Gastrocnemius medialis (tissue), 4 donors: ENCODE data around the gene ASCC1. TPM values are rescaled to one million over a fixed set of nuclear protein-coding genes. Genes with fewer than 3 reads are reported as not detected.
A peak's percentile ranks its signal among the peaks of the same experiment; 100 is the strongest.

Experiments
- ATAC-seq, 2 donors: fragments of 150-250 bp; one replicate each; pipeline ENCODE4 v1.9.1; 2016
- DNase-seq, 2 donors: peaks; one replicate each; pipeline ENCODE4 v3.0.0-alpha.2; 2019
- H3K27ac ChIP-seq, 4 donors: fragments of 200-600 bp; sonication (generic); 1 replicate in 1 of 4; 2 replicates in 3 of 4; pipeline ENCODE4 v1.5.1; 2016 to 2018; ENCODE audit warnings: mild to moderate bottlenecking in 2 of 4, moderate library complexity in 1 of 4
- H3K27me3 ChIP-seq, 3 donors: fragments of 200-600 bp; sonication (generic) in 2 of 3; 1 replicate in 1 of 3; 2 replicates in 2 of 3; pipeline versions ENCODE4 v1.5.1 to v1.6.0; 2016 to 2019; ENCODE audit warnings: mild to moderate bottlenecking in 1 of 3, moderate library complexity in 1 of 3
- H3K36me3 ChIP-seq, 2 donors: fragments of 200-600 bp; sonication (generic) in 1 of 2; one replicate each; pipeline ENCODE4 v1.5.1; 2017 to 2018
- H3K4me1 ChIP-seq, 2 donors: fragments of 200-600 bp; sonication (generic) in 1 of 2; one replicate each; pipeline ENCODE4 v1.5.1; 2016 to 2017; ENCODE audit warnings: mild to moderate bottlenecking in 2 of 2
- H3K4me3 ChIP-seq, 4 donors: fragments of 200-600 bp; sonication (generic) in 3 of 4; 1 replicate in 1 of 4; 2 replicates in 3 of 4; pipeline ENCODE4 v1.5.1; 2016 to 2019; ENCODE audit warnings: mild to moderate bottlenecking in 2 of 4
- H3K9me3 ChIP-seq, 3 donors: fragments of 200-600 bp; sonication (generic) in 2 of 3; 1 replicate in 1 of 3; 2 replicates in 2 of 3; pipeline ENCODE4 v1.5.1; 2016 to 2019
- CTCF ChIP-seq, 5 experiments: fragments of 450-650 bp in 3 of 5; fragments of 200-600 bp in 2 of 5; sonication (generic) in 2 of 5; IDR thresholded peaks in 4 of 5; conservative IDR thresholded peaks in 1 of 5; 1 replicate in 4 of 5; 2 replicates in 1 of 5; pipeline ENCODE4 v1.5.1; 2016 to 2019; ENCODE audit warnings: antibody characterized with exemption in 5 of 5, mild to moderate bottlenecking in 3 of 5, moderate library complexity in 3 of 5
- POLR2A ChIP-seq, 2 donors: fragments of 450-650 bp; IDR thresholded peaks; one replicate each; pipeline ENCODE4 v1.6.1; 2017; ENCODE audit warnings: antibody characterized with exemption in 2 of 2, mild to moderate bottlenecking in 2 of 2, moderate library complexity in 2 of 2
- in situ Hi-C, 4 donors: fragments of 200-750 bp; cut with MboI; loops; one replicate each; pipeline versions ENCODE4 v1.15.0 to v1.8.0; 2017; ENCODE audit warnings: low sequenced_read_pairs in 4 of 4
- intact Hi-C: fragments of 100-400 bp; cut with DNase I; formaldehyde crosslinking; loops from one replicate; pipeline ENCODE4 v1.15.1; 2023; ENCODE audit warnings: low total_unique reads
- total RNA-seq, 4 donors: library from RNA; depleted of rRNA; stranded (reverse); fragments of >200 nt; gene quantifications; one replicate each; pipeline versions ENCODE4 v1.1.0 to v1.2.3, GENCODE V29; 2016

ASCC1 gene
- total RNA-seq, 4 donors from 2014 or later = 26.1 to 31.1 (median 29.6) TPM

GRCh38 chr10:72087392-72087968 lies 128.6 kb downstream of the ASCC1 start:
- TF ChIP-seq POLR2A (IDR thresholded peaks at IDR 0.05) (no peak), CTCF (IDR thresholded peaks at IDR 0.05 in 4 of 5, conservative IDR thresholded peaks at IDR 0.05 in 1 of 5) (no peak)
- peak overlapping the region; percentile 33 to 68 (median 59) for H3K27ac ChIP-seq
- intact Hi-C loops (no loop called here), in situ Hi-C loops (no loop called here)
- no peak for DNase-seq
- peak overlapping the region; percentile 44 to 53 (median 50) for H3K4me3 ChIP-seq
- H3K27me3 ChIP-seq = peaks cover 31 to 44% (median 39%) of the 10 kb centered on the region in 3 donors
- H3K4me1 ChIP-seq = peaks cover 14 to 18% of the 10 kb centered on the region in 2 donors
- H3K9me3 ChIP-seq = no peaks in the 10 kb centered on the region
- no peaks in the 10 kb centered on the region for H3K36me3 ChIP-seq
- ATAC-seq = no peak

GRCh38 chr10:72086466-72087391 lies 129.3 kb downstream of the ASCC1 start:
- in situ Hi-C loops = no loop called here
- Histone ChIP-seq H3K4me1 (peaks cover 14 to 18% of the 10 kb centered on the region in 2 donors), H3K9me3 (no peaks in the 10 kb centered on the region), H3K36me3 (no peaks in the 10 kb centered on the region), H3K27ac (peak overlapping the region; percentile 33 to 68 (median 59)), H3K27me3 (peaks cover 31 to 44% (median 38%) of the 10 kb centered on the region in 3 donors), H3K4me3 (peak overlapping the region; percentile 44 to 53 (median 50))
- DNase-seq (no peak), ATAC-seq (no peak)
- peak in 1 of 5 experiments; percentile 21 for TF ChIP-seq CTCF (IDR thresholded peaks at IDR 0.05 in 4 of 5, conservative IDR thresholded peaks at IDR 0.05 in 1 of 5)
- TF ChIP-seq POLR2A (IDR thresholded peaks at IDR 0.05) = no peak
- intact Hi-C loops = no loop called here

GRCh38 chr10:72085864-72086465 lies 130.1 kb downstream of the ASCC1 start:
- Histone ChIP-seq H3K36me3 (no peaks in the 10 kb centered on the region), H3K4me3 (no peak overlapping the region), H3K4me1 (peaks cover 14 to 18% of the 10 kb centered on the region in 2 donors), H3K27me3 (peaks cover 30 to 41% (median 31%) of the 10 kb centered on the region in 3 donors), H3K9me3 (no peaks in the 10 kb centered on the region), H3K27ac (peak overlapping the region in 3 of 4 donors; percentile 51 to 68 (median 67))
- DNase-seq (no peak), ATAC-seq (no peak)
- TF ChIP-seq POLR2A (IDR thresholded peaks at IDR 0.05) (no peak), CTCF (IDR thresholded peaks at IDR 0.05 in 4 of 5, conservative IDR thresholded peaks at IDR 0.05 in 1 of 5) (no peak)
- in situ Hi-C loops = no loop called here
- intact Hi-C loops = no loop called here

GRCh38 chr10:72085166-72085565 lies 130.9 kb downstream of the ASCC1 start:
- no peak for TF ChIP-seq CTCF (IDR thresholded peaks at IDR 0.05 in 4 of 5, conservative IDR thresholded peaks at IDR 0.05 in 1 of 5)
- Histone ChIP-seq H3K36me3 (no peaks in the 10 kb centered on the region), H3K27ac (no peak overlapping the region), H3K4me3 (no peak overlapping the region), H3K27me3 (peaks cover 23 to 33% (median 26%) of the 10 kb centered on the region in 3 donors), H3K9me3 (no peaks in the 10 kb centered on the region), H3K4me1 (peaks cover 14 to 18% of the 10 kb centered on the region in 2 donors)
- intact Hi-C loops (no loop called here), in situ Hi-C loops (no loop called here)
- ATAC-seq (no peak), DNase-seq (no peak)
